ENCODE measurements around the gene PRICKLE1.
"Not testable (repeated sequence)": the region's sequence is repeated elsewhere in the genome, so short reads cannot be mapped to it uniquely, and the experiment has no call there.

PRICKLE1 gene

DNA sequence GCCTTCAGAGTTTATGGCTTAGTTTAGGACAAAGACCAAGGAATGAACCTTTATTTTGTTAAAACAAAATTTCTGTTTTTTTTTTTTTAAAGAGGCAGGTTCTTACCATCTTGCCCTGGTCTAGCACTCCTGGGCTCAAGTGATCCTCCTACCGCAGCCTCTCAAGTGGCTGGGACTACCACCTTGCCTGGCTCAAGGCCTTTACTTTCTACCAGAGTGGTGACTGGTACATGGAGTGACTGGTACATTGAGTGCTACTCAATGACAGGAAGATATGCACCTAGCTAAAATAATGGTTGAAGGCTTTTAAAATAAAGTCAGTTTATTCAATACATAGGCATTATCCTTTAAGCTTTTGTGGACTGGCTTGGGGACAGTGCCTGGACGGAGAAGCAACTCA lies 32.6 kb downstream of the PRICKLE1 start:
- DNase-seq (ENCODE audit: low spot score), result no peak
- no peak for TF ChIP-seq CTCF (conservative IDR thresholded peaks at IDR 0.05; ENCODE audit: low read depth)
- no peak overlapping the region for H3K27ac ChIP-seq
- CTCF ChIA-PET, result no interaction called here
- POLR2A ChIA-PET (ENCODE audit: low non-redundant PET), result no interaction called here

GRCh38 chr12:42552822-42553221 lies 36.7 kb downstream of the PRICKLE1 start:
- ChIA-PET POLR2A (ENCODE audit: low non-redundant PET) (no interaction called here), CTCF (no interaction called here)
- DNase-seq (ENCODE audit: low spot score), result no peak
- no peak for TF ChIP-seq CTCF (conservative IDR thresholded peaks at IDR 0.05; ENCODE audit: low read depth)
- no peak overlapping the region for H3K27ac ChIP-seq

- no peak for DNase-seq (ENCODE audit: low spot score)
- POLR2A ChIA-PET (ENCODE audit: low non-redundant PET), result interaction anchor here (0.6 kb wide), 1 partner anchor 72 kb away, joined by 3 read pairs; no protein-coding TSS in a partner anchor
- CTCF ChIA-PET, result no interaction called here
- no peak overlapping the region for H3K27ac ChIP-seq
- TF ChIP-seq CTCF (conservative IDR thresholded peaks at IDR 0.05; ENCODE audit: low read depth), result no peak
These were observed 38.7 kb downstream of the PRICKLE1 start for GRCh38 chr12:42550800-42551199.

- no peak for DNase-seq (ENCODE audit: low spot score)
- CTCF ChIA-PET, result interaction anchor here (0.7 kb wide), 1 partner anchor 41 kb away, joined by 3 read pairs; no protein-coding TSS in a partner anchor
- POLR2A ChIA-PET (ENCODE audit: low non-redundant PET), result interaction anchor here (0.6 kb wide), 1 partner anchor 22 kb away, joined by 3 read pairs; no protein-coding TSS in a partner anchor
These were observed 42.8 kb downstream of the PRICKLE1 start for GRCh38 chr12:42546709-42547108.

GRCh38 chr12:42541965-42542364 lies 47.6 kb downstream of the PRICKLE1 start:
- ChIA-PET POLR2A (ENCODE audit: low non-redundant PET) (no interaction called here), CTCF (interaction anchor here (0.6 kb wide), 1 partner anchor 993 kb away, joined by 4 read pairs; no protein-coding TSS in a partner anchor)
- no peak overlapping the region for H3K27ac ChIP-seq
- TF ChIP-seq CTCF (conservative IDR thresholded peaks at IDR 0.05; ENCODE audit: low read depth), result no peak
- DNase-seq (ENCODE audit: low spot score), result no peak

More at GRCh38 chr12:42546709-42547108, 42.8 kb downstream of the PRICKLE1 start:
- no peak for TF ChIP-seq CTCF (conservative IDR thresholded peaks at IDR 0.05; ENCODE audit: low read depth)
- H3K27ac ChIP-seq, result no peak overlapping the region

DNA sequence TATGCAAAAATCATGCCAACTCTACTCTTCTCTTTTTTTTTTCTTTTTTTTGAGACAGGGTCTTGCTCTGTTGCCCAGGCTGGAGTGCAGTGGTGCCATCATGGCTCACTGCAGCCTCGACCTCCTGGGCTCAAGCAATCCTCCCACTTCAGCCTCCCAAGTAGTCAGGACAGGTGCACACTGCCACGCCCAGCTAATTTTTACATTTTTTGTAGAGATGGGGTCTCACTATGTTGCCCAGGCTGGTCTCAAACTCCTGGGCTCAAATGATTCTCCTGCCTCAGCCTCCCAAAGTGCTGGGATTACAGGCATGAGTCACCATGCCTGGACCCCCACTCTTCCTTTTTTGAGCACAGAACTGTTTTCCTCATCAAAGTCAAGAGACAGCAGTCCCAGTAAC lies 48.2 kb downstream of the PRICKLE1 start:
- not testable (repeated sequence) for H3K27ac ChIP-seq; DNase-seq (ENCODE audit: low spot score)
- ChIA-PET POLR2A (ENCODE audit: low non-redundant PET) (interaction anchor here (0.7 kb wide), 1 partner anchor 143 kb away, joined by 3 read pairs; no protein-coding TSS in a partner anchor), CTCF (interaction anchor here (0.6 kb wide), 1 partner anchor 994 kb away, joined by 4 read pairs; no protein-coding TSS in a partner anchor)

GRCh38 chr12:42539696-42540095 lies 49.9 kb downstream of the PRICKLE1 start:
- ChIA-PET CTCF (no interaction called here), POLR2A (ENCODE audit: low non-redundant PET) (no interaction called here)
- DNase-seq (ENCODE audit: low spot score), result no peak
- no peak overlapping the region for H3K27ac ChIP-seq
- no peak for TF ChIP-seq CTCF (conservative IDR thresholded peaks at IDR 0.05; ENCODE audit: low read depth)

All from RWPE1 (cell line).